Stimulated activated CD4-positive, alpha-beta T cell treated with anti-CD3 and anti-CD28 coated beads, Interleukin-12 subunit alpha, Interleukin-12 subunit beta, amount 100 ng/mL, for 24 hours (primary cell): ENCODE results near the gene VEPH1.

ENCODE experiments used
- DNase-seq, 2 experiments: peaks; one replicate each; pipeline ENCODE4 v3.0.0-alpha.2; 2020; ENCODE audit warnings: low read depth in 2 of 2

Gene VEPH1

DNA sequence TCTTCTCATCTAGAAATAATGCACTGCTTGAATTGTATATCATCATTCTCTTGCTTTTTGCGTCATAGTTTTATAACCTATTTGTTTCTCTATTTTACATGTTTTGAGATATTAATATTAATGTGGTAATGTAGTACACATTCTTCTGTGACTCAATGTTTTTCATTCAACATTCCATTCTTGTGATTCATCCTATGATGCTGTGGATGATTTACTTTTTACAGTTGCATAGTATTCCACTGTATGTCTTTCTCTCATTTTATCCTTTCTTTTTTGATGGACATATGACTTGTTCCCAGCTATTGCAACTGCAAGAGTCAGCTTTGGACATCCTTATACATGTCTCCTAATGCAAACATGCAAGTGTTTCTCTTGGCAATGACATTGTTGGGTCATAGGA lies 20.6 kb upstream of the VEPH1 start:
- no peak for DNase-seq

DNA sequence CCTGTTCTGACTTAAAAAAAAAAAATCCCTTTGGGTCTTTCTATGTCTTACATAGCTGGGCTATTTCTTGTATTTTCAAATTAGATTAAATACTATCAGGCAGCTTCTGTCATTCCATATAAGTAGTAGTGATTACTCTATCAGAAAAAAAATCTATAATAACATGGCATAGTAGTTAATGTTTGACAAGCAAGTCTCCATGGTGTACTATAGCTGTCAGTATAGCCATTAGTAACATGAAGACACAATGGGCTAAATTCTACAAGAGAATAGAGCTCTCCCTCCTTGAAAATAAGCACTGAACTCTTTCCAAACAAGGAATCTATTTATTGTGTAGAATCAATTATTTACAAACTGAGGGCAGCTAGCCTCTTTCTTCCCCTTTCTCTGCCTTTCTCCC lies 19.4 kb upstream of the VEPH1 start:
- no peak for DNase-seq

DNA sequence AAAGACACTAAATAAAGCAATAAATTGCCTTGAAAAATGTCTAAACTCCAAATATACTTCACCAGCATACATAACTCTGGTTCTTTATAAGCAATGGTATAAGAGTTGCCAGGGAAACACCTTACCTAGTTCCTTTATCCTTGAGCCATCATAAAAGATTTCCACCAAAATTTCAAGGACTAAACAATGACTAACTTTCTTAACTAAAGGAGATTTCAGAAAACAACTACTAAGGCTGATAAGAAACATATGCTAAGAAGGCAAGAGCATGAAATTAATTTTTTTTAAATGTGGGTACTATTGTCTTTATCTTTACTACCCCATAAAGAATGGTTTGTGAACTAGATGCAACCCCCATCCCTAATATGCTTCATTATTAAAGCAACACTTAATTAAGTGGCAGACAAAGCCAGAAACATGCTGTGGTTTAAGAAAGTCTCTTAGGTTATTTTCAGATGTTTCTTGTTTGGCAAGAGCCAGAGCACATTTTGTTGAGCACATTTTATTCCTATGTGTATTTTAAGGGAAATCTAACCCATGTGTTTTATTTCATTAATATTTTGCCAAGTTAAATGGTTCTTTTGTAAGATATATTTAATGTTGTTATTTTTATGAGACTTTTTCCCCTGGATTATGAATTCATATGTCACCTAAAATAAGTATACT lies 17.4 kb upstream of the VEPH1 start:
- no peak for DNase-seq

DNA sequence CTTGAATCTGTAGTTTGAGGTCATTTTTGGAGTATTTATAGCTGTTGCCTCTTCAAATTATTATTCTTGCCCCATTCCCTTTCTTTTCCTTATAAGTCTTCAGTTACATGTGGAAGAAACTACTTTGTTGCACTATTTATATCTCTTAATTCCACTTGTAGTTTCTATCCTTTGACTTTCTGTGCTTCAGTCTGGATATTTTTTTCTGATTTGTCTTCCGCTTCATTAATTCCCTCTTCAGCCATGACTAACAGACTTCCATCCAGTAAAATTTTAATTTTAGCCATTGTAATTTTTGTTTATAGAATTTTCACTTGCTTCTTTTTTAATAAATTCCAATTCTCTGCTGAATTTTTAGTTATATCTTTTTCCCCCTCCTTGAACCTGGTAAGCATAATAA lies 15.7 kb upstream of the VEPH1 start:
- no peak for DNase-seq

- no peak for DNase-seq
These were observed 13.7 kb upstream of the VEPH1 start for GRCh38 chr3:157516928-157517327.

DNA sequence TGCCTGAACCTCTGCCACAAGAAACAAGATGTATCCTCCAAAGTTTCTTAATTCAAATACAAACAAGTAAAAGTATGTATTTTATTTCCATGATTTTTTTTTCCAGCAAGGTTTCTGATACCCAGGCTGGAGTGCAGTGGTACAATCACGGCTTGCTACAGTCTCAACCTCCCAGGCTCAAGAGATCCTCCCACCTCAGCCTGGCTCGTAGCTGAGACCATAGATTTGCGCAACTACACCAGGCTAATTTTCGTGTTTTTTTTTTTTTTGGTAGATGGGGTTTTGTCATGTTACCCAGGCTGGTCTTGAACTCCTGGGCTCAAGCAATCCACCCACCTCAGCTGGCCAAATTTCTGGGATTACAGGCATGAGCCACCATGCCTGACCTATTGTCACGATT lies 12.2 kb upstream of the VEPH1 start:
- no peak for DNase-seq

- no peak for DNase-seq
These were observed 11.2 kb upstream of the VEPH1 start for GRCh38 chr3:157514371-157514895.

- no peak for DNase-seq
These were observed 10.4 kb upstream of the VEPH1 start for GRCh38 chr3:157513585-157513984.

DNA sequence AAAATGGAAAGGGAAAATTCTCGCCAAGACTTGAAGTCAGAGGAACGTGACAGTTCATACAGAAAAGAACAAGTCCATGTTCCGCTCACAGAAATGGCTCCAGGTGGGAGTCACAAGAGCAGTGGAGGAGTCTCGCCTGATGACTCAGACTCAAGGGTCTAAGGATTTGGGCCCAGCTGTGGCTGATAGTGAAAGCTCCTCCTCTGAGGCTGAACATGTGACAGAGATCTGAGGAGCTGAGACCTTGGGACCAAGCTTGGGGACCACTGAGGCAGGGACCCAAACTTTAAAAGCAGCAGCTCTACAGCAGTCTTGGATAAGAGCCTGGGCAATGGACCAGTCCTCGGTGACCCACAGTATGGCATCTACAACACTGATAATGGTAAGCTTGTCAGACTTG lies 9.3 kb upstream of the VEPH1 start:
- DNase-seq, result no peak

DNA sequence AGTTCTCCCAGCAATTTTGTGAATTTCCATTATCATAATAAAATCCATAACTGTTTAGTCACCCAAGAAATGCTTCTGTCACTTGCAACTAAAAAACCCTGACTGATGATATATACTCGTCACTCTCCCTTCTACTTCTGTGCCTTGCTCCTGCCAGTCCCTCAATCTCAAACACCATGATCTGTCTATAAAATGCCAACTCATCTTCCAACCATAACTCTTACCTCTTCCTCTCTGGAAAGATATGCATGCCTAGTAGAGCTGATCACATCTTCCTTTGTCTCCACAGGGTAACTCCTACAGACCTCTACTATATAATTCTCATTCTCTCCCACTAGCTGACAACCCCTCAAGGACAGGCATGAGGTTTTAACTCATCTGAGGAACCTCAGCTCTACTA lies 5.2 kb upstream of the VEPH1 start:
- no peak for DNase-seq

GRCh38 chr3:157501863-157502262 lies 1.4 kb downstream of the VEPH1 start:
- no peak for DNase-seq

GRCh38 chr3:157500232-157500631 lies 3.0 kb downstream of the VEPH1 start:
- DNase-seq, result no peak

GRCh38 chr3:157499342-157499963 lies 3.8 kb downstream of the VEPH1 start:
- no peak for DNase-seq

- no peak for DNase-seq
These were observed 4.8 kb downstream of the VEPH1 start for GRCh38 chr3:157498371-157498770.

- DNase-seq, result no peak
These were observed 7.4 kb downstream of the VEPH1 start for GRCh38 chr3:157495846-157496245.

GRCh38 chr3:157494581-157495281 lies 8.5 kb downstream of the VEPH1 start:
- no peak for DNase-seq

GRCh38 chr3:157493627-157494550 lies 9.3 kb downstream of the VEPH1 start:
- no peak for DNase-seq

- no peak for DNase-seq
These were observed 12.1 kb downstream of the VEPH1 start for GRCh38 chr3:157491136-157491535.

GRCh38 chr3:157488144-157488543 lies 15.1 kb downstream of the VEPH1 start:
- DNase-seq, result no peak

DNA sequence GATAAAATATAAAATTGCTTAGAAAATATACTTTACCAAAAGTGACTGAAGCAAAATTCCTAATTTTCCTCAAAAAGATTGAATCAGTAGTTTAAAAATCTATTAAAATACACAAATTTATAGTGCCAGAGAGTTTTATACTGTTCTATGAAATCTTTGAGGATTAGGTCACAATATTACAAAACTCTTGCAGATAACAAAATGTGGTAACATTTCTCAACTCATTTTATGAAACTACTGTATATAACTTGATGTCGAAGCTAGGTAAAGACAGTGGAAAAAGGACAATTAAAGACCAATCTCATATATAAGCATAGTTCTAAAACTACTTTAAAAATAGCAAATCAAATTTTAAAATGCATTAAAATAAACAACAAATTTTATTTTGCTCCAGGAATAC lies 15.9 kb downstream of the VEPH1 start:
- DNase-seq, result no peak

- DNase-seq, result no peak
These were observed 23.6 kb downstream of the VEPH1 start for GRCh38 chr3:157479464-157480243.
